H1 (cell line): ENCODE results near the gene EIF1AX. TPM values are rescaled to one million over a fixed set of nuclear protein-coding genes. Genes with fewer than 3 reads are reported as not detected.
A peak's percentile ranks its signal among the peaks of the same experiment; 100 is the strongest.
"Not testable (repeated sequence)": the region's sequence is repeated elsewhere in the genome, so short reads cannot be mapped to it uniquely, and the experiment has no call there.

Source experiments
- CTCF ChIA-PET: fragments of 300-600 bp; sonication (Branson Sonifier 250); formaldehyde crosslinking; loops from one replicate; lab custom pipeline; 2021; ENCODE audit not compliant: partially characterized antibody; lab: Charles Lee
- POLR2A ChIA-PET: fragments of 300-600 bp; sonication (Branson Sonifier 250); formaldehyde crosslinking; loops from one replicate; lab custom pipeline; 2021; ENCODE audit warnings: inconsistent platforms; ENCODE audit not compliant: partially characterized antibody; lab: Charles Lee
- DNase-seq, 2 experiments: peaks; one replicate each; pipeline versions ENCODE4 v3.0.0 to v3.0.0-alpha.2; 2010 to 2022; ENCODE audit warnings: low spot score in 2 of 2, low read depth in 1 of 2, mixed read lengths in 1 of 2
- FAIRE-seq: peaks from 2 replicates; lab custom pipeline; 2011; peaks lifted over from hg19 to GRCh38; lab: Jason Lieb, UNC
- H2AFZ ChIP-seq: 2 replicates; pipeline ENCODE4 v1.8.1; 2012; ENCODE audit warnings: low read length, inconsistent platforms
- H2AK5ac ChIP-seq: 2 replicates; pipeline ENCODE4 v1.6.1; 2013; ENCODE audit warnings: low read depth, low read length
- H2BK120ac ChIP-seq: replicated peaks from 2 replicates; pipeline ENCODE3; 2013; ENCODE audit warnings: low read depth, low read length, inconsistent platforms
- H2BK12ac ChIP-seq: 2 replicates; pipeline ENCODE4 v1.6.1; 2013; ENCODE audit warnings: low read depth, low read length
- H2BK15ac ChIP-seq: 2 replicates; pipeline ENCODE4 v1.6.1; 2013; ENCODE audit warnings: low read length
- H2BK20ac ChIP-seq: 2 replicates; pipeline ENCODE4 v1.6.1; 2013; ENCODE audit warnings: low read length
- H2BK5ac ChIP-seq: 2 replicates; pipeline ENCODE4 v1.6.1; 2013; ENCODE audit warnings: low read depth, low read length
- H3K14ac ChIP-seq: 2 replicates; pipeline ENCODE4 v1.6.1; 2013; ENCODE audit warnings: inconsistent platforms; ENCODE audit not compliant: insufficient read length
- H3K18ac ChIP-seq: 2 replicates; pipeline ENCODE4 v1.6.1; 2013; ENCODE audit warnings: low read length; ENCODE audit errors: extremely low read depth
- H3K23ac ChIP-seq: 2 replicates; pipeline ENCODE4 v1.6.1; 2013; ENCODE audit warnings: inconsistent platforms; ENCODE audit not compliant: insufficient read length
- H3K23me2 ChIP-seq: 2 replicates; pipeline ENCODE4 v1.6.1; 2013; ENCODE audit warnings: low read depth, low read length
- H3K27ac ChIP-seq: 2 replicates; pipeline ENCODE4 v1.6.1; 2011; ENCODE audit warnings: low read depth, low read length, inconsistent platforms
- H3K27me3 ChIP-seq, 4 experiments: replicated peaks in 1 of 4; 1 replicate in 1 of 4; 2 replicates in 3 of 4; pipeline versions ENCODE4 v1.6.1 to v1.8.1; 2011 to 2013; ENCODE audit warnings: low read length in 3 of 4, mild to moderate bottlenecking in 3 of 4, inconsistent platforms in 2 of 4, mixed read lengths in 2 of 4, moderate library complexity in 1 of 4; ENCODE audit not compliant: control insufficient read depth in 3 of 4, insufficient read depth in 3 of 4; ENCODE audit errors: extremely low read depth in 1 of 4
- H3K36me3 ChIP-seq, 4 experiments: 2 replicates each; pipeline versions ENCODE4 v1.6.1 to v1.8.1; 2011 to 2013; ENCODE audit warnings: mild to moderate bottlenecking in 4 of 4, low read length in 3 of 4, moderate library complexity in 2 of 4, control low read depth in 1 of 4, inconsistent platforms in 1 of 4; ENCODE audit not compliant: insufficient read depth in 4 of 4, control insufficient read depth in 2 of 4
- H3K4ac ChIP-seq: replicated peaks from 2 replicates; pipeline ENCODE3; 2013; ENCODE audit warnings: low read length, low read depth, mixed read lengths, inconsistent platforms; ENCODE audit not compliant: insufficient read length
- H3K4me1 ChIP-seq, 4 experiments: replicated peaks in 1 of 4; 1 replicate in 1 of 4; 2 replicates in 3 of 4; pipeline versions ENCODE4 v1.6.1 to v1.8.1; 2011 to 2013; ENCODE audit warnings: low read length in 3 of 4, inconsistent platforms in 2 of 4, mixed read lengths in 1 of 4; ENCODE audit not compliant: insufficient read depth in 4 of 4, control insufficient read depth in 3 of 4
- H3K4me2 ChIP-seq, 2 experiments: 2 replicates each; pipeline versions ENCODE4 v1.6.1 to v1.8.1; 2011 to 2013; ENCODE audit warnings: low read depth in 2 of 2, low read length in 2 of 2, control low read depth in 1 of 2, inconsistent platforms in 1 of 2, mild to moderate bottlenecking in 1 of 2; ENCODE audit not compliant: insufficient read depth in 1 of 2
- H3K4me3 ChIP-seq, 4 experiments: fragments of 200-600, 300-600 bp in 1 of 4; sonication (generic), shearing (Covaris generic), sonication (Bioruptor Twin) in 1 of 4; 2 replicates each; pipeline versions ENCODE4 v1.5.1 to v1.8.1; 2011 to 2016; ENCODE audit warnings: low read length in 4 of 4, low read depth in 3 of 4, control low read depth in 2 of 4, inconsistent platforms in 2 of 4, mild to moderate bottlenecking in 2 of 4, mixed read lengths in 1 of 4, moderate library complexity in 1 of 4; ENCODE audit not compliant: insufficient read depth in 2 of 4; ENCODE audit errors: extremely low read depth in 1 of 4
- H3K56ac ChIP-seq: replicated peaks from 2 replicates; pipeline ENCODE3; 2013; ENCODE audit warnings: low read depth, mild to moderate bottlenecking, mixed read lengths, low read length, inconsistent platforms; ENCODE audit not compliant: insufficient read length
- H3K79me1 ChIP-seq: 2 replicates; pipeline ENCODE4 v1.6.1; 2013; ENCODE audit warnings: low read depth, low read length, control low read depth
- H3K79me2 ChIP-seq, 2 experiments: 2 replicates each; pipeline versions ENCODE4 v1.6.1 to v1.8.1; 2012 to 2013; ENCODE audit warnings: low read length in 2 of 2, mild to moderate bottlenecking in 2 of 2, inconsistent platforms in 1 of 2; ENCODE audit not compliant: insufficient read depth in 2 of 2, control insufficient read depth in 1 of 2
- H3K9ac ChIP-seq, 4 experiments: replicated peaks in 1 of 4; 1 replicate in 1 of 4; 2 replicates in 3 of 4; pipeline versions ENCODE4 v1.6.1 to v1.8.1; 2011 to 2013; ENCODE audit warnings: low read depth in 3 of 4, low read length in 3 of 4, control low read depth in 2 of 4, mild to moderate bottlenecking in 2 of 4, moderate library complexity in 2 of 4, inconsistent platforms in 1 of 4; ENCODE audit errors: extremely low read depth in 1 of 4
- H3K9me3 ChIP-seq, 2 experiments: 2 replicates each; pipeline versions ENCODE4 v1.6.1 to v1.8.1; 2012 to 2013; ENCODE audit warnings: mild to moderate bottlenecking in 2 of 2, moderate library complexity in 2 of 2, control low read depth in 1 of 2, inconsistent platforms in 1 of 2, low read depth in 1 of 2, low read length in 1 of 2, mixed read lengths in 1 of 2; ENCODE audit not compliant: insufficient read depth in 2 of 2
- H4K20me1 ChIP-seq, 2 experiments: replicated peaks in 1 of 2; 2 replicates each; pipeline versions ENCODE3 to v1.8.1; 2011 to 2013; ENCODE audit warnings: inconsistent platforms in 2 of 2, low read length in 2 of 2, mild to moderate bottlenecking in 1 of 2; ENCODE audit not compliant: insufficient read depth in 2 of 2, control insufficient read depth in 1 of 2
- H4K5ac ChIP-seq: 2 replicates; pipeline ENCODE4 v1.6.1; 2013; ENCODE audit warnings: low read length, low read depth, mixed read lengths, inconsistent platforms; ENCODE audit not compliant: insufficient read length
- H4K8ac ChIP-seq: 2 replicates; pipeline ENCODE4 v1.8.0; 2013; ENCODE audit warnings: mild to moderate bottlenecking, moderate library complexity, low read length, inconsistent platforms; ENCODE audit not compliant: insufficient read depth; ENCODE audit errors: extremely low read depth
- H4K91ac ChIP-seq: replicated peaks from 2 replicates; pipeline ENCODE3; 2013; ENCODE audit warnings: low read length, mixed read lengths, inconsistent platforms; ENCODE audit not compliant: insufficient read length
- ASH2L ChIP-seq: fragments of 200-600, 300-600 bp; sonication (generic); IDR thresholded peaks from one replicate; pipeline ENCODE4 v1.7.1; 2017; ENCODE audit warnings: low read length
- WGBS, 2 experiments: shearing (Covaris generic) in 1 of 2; methylation state at CpG; one replicate each; pipeline versions ENCODE4 v1.1.6 to v1.1.7; 2013 to 2015; ENCODE audit warnings: low lambda C conversion rate in 2 of 2, mixed read lengths in 2 of 2, inconsistent platforms in 1 of 2, low coverage in 1 of 2, missing lambda C conversion rate in 1 of 2; ENCODE audit not compliant: insufficient replicate concordance in 2 of 2, insufficient coverage in 1 of 2, insufficient read length in 1 of 2; ENCODE audit errors: extremely low coverage in 1 of 2, missing lambda C conversion rate in 1 of 2; 5-methylcytosine and 5-hydroxymethylcytosine counted together
- polyA plus RNA-seq, 7 experiments: library from polyadenylated mRNA; depleted of rRNA in 3 of 7; stranded (reverse) in 5 of 7; unstranded in 2 of 7; fragments of >200 nt in 5 of 7; fragments of 200-250 nt in 2 of 7; gene quantifications; 1 replicate in 5 of 7; 2 replicates in 1 of 7; 4 replicates in 1 of 7; pipeline versions ENCODE4 v1.2.1 to v1.2.3, GENCODE V29; 2011 to 2013; ENCODE audit warnings: missing spikeins in 2 of 7, mixed read lengths in 2 of 7
- total RNA-seq: library from RNA; stranded (reverse); fragmentation: NEBNext Ultra II Directional; extraction: Animal tissue kit (Norgen Biotek cat#: 25700); gene quantifications from 2 replicates; pipeline ENCODE4 v1.2.1, GENCODE V29; 2021

The EIF1AX gene
- total and polyA plus RNA-seq, 2 of the 8 experiments (the other 6 are each of a cell fraction or from before 2014, with no cell fraction given): 34.0 to 175 TPM

DNA sequence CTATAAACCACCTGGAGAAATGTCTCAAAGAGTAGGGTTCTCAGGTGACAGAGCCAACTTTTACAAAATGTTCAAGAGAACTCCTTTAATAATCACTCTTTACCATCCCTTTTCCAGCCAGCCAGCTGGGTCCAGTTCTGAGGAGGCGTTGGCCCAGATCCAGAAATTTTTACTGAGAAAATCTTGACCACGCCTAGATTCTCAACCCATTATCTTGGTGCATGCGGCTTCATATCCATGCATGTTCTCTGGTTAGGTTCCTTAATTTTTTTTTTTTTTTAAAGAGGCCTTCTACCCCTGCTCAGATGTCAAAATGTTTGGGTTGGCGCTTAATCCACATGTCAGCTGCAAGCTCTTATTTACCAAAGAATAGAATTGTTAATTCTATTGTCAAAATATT is 13.0 kb downstream of the EIF1AX start (continued):
- no peak for TF ChIP-seq ASH2L

DNA sequence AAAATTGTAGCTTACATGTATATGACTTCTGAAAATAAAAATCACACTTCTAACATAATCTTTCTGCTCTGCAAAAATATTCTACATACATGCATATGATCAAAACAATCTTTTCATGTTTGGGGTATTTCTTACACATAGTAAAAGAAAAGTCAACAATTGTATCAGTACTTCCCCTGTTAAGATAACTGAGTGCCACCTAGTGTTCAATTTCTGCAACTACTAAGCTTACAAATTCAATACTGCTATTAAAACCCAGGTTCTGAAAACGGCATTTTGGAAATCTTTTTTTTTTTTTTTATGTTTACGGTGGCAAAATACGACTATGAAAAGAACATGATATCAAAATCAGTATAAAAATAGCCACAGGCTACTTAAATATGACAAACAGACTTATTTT is 14.2 kb downstream of the EIF1AX start:
- not testable (repeated sequence) for H3K4me1 ChIP-seq, H3K79me2 ChIP-seq, H3K27ac ChIP-seq

More for the DNA sequence above, 14.2 kb downstream of the EIF1AX start:
- FAIRE-seq: peak; percentile 99
- CTCF ChIA-PET, H3K9ac ChIP-seq, H3K27me3 ChIP-seq, H4K5ac ChIP-seq, H3K4me3 ChIP-seq, H3K56ac ChIP-seq, H3K4me2 ChIP-seq, H4K20me1 ChIP-seq, H3K9me3 ChIP-seq, H3K79me1 ChIP-seq, H3K23ac ChIP-seq, H4K8ac ChIP-seq, H3K18ac ChIP-seq, H2AK5ac ChIP-seq, DNase-seq, H4K91ac ChIP-seq, POLR2A ChIA-PET, H2BK20ac ChIP-seq, H2BK12ac ChIP-seq, H3K14ac ChIP-seq, H3K23me2 ChIP-seq, H2BK15ac ChIP-seq, H2AFZ ChIP-seq, H2BK5ac ChIP-seq, H3K4ac ChIP-seq, H2BK120ac ChIP-seq: not testable (repeated sequence)
- WGBS, 2 experiments: 56% methylated on average over 3 of the region's 3 CpGs; no CpG with 5 or more reads in 1 of the 2 experiments
- peaks cover 0 to 42% (median 10%) of the 10 kb centered on the region in 4 experiments; a peak in 3 of 8 replicates for H3K36me3 ChIP-seq
